GM21390 (cell line): ENCODE data around the gene PCSK4.

ENCODE experiments used
- ATAC-seq: cut with Tn5 transposase; IDR thresholded peaks from one replicate; pipeline ENCODE4 v1.9.1; 2021; ENCODE audit not compliant: unreplicated experiment

PCSK4 gene

DNA sequence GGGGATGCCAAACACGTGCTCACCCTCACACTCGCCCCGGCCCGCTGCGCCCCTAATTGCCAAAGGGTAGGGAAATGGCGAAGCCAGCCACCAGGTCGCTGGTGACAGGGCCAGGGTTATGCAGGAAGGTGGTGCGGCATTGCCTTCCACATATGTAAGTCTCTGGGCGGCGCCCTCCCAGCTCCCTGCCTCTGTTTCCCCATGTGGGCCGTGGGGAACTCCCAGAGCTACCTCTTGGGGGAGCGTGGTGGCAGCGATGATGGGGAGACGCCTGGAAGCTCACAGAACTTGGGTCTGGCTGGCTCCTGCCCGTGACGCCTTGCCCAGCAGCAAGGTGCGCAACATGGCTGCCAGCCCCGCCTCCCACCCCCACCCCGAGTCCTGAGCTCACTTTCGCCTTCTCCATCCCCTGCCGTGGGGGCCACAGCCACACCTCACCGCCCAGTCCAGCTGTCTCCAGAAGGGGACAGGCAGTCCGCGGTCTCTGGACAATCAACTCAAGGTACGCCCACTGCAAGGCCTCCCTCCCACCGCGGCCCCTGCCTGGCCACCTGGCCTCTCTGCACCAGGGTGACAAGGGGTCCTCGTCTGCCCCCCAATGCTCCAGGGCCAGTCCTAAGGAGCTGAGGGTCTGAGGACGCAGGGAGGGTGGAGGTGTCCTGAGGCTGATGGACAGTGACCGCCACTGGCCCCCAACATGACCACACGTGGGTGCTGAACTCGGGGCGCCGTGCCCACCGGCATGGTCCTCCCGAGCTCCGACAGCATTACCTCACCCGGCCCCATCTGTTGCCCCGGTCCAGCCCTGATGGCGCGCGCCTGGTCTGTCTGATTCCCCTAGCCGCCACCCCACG lies 17.7 kb downstream of the PCSK4 start:
- no peak for ATAC-seq

DNA sequence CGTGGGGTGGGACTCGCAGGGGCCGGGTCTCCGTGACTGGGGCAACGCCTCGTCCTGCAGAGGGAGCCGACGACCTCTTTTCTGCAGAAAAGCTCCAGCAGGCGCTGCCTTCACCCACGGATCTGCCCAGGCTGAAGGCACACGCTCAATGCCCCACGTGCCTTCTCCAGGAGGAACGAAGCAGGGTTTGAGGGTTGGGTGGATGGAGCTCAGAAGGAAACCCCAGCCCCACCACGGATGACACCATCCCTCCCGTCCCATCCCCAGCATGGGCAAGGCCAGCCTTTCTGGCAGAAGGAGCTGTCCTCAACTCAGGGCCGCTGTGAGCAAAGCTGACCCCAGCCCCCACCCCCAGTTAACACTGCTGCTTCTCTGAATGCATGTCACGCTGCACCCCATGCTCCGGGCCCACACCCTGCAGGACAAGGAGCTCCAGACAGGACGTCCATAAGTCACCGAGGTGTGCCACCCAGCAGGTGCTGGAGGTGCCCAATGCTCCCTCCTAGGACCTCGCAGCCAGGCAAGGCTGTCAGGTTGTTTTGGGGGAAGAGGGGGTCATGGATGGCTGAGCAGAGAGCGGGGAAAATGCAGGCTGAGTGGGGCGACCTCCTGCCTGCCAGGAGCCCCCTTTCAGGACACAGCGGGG lies 18.5 kb downstream of the PCSK4 start:
- no peak for ATAC-seq

DNA sequence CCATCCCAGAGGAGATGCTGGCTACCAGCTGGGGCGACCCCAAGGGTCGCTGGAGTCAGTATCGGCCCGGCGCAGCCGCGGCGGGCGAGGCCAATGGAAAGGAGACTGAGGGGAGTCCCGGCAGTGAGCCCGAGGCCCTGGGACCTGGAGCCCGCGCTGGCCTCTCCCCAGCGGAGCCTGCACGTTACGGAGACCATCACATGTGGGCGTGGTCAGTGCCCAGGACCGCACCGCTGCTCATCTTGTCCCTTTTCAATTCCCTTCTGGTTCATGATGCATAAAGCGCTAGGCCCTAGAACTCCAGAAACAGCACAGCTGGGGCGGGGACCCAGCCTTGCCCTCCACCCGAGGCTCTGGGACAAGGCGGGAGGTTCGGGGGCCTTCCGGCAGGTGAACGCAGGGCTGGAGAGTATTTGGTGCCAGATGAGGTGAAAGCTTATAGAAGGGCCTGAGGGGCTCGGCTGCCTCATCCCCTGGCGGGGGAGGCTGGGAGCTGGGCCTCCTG lies 19.1 kb downstream of the PCSK4 start:
- no peak for ATAC-seq

DNA sequence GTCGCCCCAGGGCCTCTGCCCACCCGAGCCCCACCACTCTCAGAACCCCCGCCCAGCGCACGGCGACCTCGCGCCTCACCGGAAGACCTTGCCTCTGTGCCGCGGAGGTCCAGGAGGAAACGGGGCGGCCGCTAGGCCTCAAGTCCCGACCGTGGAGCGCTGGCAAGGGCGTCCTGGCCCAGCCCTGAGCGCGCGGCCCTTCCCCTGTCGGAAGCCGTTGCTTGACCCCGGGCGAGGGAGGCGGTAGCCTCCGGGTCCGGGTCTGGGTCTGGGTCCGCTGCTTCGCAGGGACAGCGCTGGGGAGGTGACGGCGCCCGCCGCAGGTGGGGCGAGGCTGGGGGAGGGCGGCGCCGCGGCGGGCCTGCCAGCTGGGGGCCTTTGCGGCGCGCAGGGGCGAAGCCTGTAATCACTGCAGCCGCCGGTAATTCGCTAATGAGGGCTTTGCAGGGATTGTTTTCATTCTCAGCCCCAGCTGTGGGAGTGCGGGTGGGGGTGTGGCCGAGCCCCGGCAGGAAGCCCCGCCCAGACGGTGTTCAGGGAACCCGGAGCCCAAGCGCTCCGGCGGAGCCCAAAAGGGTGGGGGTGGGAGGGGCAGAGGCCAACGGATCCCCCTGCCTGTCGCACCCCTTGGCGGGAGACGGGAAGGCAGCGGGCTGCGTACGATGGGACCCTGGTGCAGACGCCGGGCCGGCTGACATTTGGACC lies 19.7 kb downstream of the PCSK4 start:
- ATAC-seq: no peak

DNA sequence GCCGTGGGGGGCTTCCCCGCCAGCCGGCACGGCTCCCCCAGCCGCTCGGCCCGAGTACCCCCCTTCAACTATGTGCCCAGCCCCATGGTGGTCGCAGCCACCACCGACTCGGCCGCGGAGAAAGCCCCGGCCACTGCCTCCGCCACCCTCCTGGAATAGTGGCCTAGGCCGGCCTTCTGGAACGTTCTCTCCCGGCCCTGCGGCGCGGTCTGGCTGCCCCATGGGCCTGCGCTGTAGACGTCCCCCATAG lies 20.2 kb downstream of the PCSK4 start:
- ATAC-seq: no peak

DNA sequence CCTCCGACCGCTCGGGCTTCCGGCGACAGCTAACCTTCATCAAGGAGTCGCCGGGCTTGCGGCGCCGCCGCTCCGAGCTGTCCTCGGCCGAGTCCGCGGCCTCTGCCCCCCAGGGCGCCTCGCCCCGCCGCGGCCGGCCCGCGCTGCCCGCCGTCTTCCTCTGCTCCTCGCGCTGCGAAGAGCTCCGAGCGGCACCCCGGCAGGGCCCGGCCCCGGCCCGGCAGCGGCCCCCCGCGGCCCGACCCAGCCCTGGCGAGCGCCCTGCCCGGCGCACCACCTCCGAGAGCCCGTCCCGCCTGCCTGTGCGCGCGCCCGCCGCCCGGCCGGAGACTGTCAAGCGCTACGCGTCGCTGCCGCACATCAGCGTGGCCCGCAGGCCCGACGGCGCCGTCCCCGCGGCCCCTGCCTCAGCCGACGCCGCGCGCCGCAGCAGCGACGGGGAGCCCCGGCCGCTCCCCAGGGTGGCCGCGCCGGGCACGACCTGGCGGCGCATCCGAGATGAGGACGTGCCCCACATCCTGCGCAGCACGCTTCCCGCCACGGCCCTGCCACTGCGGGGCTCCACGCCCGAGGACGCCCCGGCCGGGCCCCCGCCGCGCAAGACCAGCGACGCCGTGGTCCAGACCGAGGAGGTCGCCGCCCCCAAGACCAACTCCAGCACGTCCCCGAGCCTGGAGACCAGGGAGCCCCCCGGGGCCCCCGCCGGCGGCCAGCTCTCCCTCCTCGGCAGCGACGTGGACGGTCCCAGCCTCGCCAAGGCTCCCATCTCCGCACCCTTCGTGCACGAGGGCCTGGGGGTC lies 20.7 kb downstream of the PCSK4 start:
- no peak for ATAC-seq

DNA sequence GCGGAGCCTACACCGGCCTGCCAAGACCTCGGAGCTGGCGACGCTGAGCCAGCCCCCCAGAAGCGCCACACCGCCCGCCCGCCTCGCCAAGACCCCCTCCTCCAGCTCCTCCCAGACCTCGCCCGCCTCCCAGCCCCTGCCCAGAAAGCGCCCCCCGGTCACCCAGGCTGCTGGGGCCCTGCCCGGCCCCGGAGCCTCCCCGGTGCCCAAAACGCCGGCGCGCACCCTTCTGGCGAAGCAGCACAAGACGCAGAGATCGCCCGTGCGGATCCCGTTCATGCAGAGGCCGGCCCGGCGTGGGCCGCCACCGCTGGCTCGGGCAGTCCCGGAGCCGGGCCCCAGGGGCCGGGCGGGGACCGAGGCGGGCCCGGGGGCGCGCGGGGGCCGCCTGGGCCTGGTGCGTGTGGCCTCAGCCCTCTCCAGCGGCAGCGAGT lies 21.3 kb downstream of the PCSK4 start:
- no peak for ATAC-seq

DNA sequence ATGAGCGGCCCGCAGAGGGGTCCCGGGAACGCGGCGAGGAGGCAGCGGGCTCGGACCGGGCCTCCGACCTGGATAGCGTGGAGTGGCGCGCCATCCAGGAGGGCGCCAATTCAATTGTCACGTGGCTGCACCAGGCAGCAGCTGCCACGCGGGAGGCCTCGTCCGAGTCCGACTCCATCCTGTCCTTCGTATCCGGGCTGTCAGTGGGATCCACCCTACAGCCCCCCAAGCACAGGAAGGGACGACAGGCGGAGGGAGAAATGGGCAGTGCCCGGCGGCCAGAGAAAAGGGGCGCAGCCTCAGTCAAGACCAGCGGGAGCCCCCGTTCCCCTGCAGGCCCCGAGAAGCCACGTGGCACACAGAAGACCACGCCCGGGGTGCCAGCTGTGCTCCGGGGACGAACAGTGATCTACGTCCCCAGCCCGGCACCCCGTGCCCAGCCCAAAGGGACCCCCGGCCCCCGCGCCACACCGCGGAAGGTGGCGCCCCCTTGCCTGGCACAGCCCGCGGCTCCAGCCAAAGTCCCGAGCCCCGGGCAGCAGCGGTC lies 21.8 kb downstream of the PCSK4 start:
- ATAC-seq: no peak

DNA sequence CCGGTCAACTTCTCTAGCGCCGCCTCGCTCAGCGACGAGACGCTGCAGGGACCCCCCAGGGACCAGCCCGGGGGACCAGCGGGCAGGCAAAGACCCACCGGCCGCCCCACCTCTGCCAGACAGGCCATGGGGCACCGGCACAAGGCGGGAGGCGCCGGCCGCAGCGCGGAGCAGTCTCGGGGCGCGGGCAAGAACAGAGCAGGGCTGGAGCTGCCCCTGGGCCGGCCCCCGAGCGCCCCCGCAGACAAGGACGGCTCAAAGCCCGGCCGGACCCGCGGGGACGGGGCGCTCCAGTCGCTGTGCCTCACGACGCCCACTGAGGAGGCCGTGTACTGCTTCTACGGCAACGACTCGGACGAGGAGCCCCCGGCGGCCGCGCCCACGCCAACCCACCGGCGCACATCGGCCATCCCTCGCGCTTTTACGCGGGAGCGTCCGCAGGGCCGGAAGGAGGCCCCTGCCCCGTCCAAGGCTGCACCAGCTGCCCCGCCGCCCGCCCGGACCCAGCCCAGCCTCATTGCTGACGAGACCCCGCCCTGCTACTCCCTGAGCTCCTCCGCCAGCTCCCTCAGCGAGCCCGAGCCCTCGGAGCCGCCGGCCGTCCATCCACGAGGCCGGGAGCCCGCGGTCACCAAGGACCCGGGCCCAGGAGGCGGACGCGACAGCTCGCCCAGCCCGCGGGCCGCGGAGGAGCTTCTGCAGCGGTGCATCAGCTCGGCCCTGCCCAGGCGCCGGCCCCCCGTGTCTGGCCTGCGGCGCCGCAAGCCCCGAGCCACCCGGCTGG lies 22.5 kb downstream of the PCSK4 start:
- ATAC-seq: no peak

DNA sequence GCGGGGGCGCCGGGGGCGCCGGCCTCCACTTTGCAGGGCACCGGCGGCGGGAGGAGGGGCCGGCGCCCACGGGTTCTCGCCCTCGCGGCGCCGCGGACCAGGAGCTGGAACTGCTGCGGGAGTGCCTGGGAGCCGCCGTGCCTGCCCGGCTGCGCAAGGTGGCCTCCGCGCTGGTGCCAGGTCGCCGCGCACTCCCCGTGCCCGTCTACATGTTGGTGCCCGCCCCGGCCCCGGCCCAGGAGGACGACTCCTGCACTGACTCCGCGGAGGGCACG lies 23.0 kb downstream of the PCSK4 start:
- no peak for ATAC-seq

DNA sequence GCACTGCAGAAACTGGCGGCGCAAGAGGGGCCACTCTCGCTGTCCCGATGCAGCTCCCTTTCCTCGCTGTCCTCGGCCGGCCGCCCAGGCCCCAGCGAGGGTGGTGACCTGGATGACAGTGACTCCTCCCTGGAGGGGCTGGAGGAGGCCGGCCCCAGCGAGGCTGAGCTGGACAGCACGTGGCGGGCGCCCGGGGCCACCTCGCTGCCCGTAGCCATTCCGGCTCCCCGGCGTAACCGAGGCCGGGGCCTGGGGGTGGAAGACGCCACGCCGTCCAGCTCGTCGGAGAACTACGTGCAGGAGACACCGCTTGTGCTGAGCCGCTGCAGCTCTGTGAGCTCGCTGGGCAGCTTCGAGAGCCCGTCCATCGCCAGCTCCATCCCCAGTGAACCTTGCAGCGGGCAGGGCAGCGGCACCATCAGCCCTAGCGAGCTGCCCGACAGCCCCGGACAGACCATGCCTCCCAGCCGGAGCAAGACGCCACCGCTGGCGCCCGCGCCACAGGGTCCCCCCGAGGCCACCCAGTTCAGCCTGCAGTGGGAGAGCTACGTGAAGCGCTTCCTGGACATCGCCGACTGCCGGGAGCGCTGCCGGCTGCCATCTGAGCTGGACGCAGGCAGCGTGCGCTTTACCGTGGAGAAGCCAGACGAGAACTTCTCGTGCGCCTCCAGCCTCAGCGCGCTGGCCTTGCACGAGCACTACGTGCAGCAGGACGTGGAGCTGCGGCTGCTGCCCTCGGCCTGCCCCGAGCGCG lies 23.5 kb downstream of the PCSK4 start:
- ATAC-seq: no peak

DNA sequence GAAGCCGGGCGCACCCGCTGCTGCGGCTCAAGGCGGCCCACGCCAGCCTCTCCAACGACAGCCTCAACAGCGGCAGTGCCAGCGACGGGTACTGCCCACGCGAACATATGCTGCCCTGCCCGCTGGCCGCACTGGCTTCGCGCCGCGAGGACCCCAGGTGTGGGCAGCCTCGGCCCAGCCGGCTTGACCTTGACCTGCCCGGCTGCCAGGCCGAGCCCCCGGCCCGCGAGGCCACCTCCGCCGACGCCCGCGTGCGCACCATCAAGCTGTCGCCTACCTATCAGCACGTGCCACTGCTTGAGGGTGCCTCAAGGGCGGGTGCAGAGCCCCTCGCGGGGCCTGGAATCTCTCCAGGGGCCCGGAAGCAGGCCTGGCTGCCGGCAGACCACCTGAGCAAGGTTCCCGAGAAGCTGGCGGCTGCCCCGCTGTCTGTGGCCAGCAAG lies 24.1 kb downstream of the PCSK4 start:
- no peak for ATAC-seq

DNA sequence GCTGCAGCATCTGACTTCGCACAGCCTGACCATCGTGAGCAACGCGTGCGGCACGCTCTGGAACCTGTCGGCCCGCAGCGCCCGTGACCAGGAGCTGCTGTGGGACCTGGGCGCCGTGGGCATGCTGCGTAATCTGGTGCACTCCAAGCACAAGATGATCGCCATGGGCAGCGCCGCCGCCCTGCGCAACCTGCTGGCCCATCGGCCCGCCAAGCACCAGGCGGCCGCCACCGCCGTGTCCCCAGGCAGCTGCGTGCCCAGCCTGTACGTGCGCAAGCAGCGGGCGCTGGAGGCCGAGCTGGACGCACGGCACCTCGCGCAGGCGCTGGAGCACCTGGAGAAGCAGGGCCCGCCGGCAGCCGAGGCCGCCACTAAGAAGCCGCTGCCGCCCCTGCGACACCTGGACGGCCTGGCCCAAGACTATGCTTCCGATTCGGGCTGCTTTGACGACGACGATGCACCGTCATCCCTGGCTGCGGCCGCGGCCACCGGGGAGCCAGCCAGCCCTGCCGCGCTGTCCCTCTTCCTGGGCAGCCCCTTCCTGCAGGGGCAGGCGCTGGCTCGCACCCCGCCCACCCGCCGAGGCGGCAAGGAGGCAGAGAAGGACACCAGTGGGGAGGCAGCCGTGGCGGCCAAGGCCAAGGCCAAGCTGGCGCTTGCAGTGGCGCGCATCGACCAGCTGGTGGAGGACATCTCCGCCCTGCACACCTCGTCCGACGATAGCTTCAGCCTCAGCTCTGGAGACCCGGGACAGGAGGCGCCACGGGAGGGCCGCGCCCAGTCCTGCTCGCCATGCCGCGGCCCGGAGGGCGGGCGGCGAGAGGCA lies 24.7 kb downstream of the PCSK4 start:
- ATAC-seq: no peak

DNA sequence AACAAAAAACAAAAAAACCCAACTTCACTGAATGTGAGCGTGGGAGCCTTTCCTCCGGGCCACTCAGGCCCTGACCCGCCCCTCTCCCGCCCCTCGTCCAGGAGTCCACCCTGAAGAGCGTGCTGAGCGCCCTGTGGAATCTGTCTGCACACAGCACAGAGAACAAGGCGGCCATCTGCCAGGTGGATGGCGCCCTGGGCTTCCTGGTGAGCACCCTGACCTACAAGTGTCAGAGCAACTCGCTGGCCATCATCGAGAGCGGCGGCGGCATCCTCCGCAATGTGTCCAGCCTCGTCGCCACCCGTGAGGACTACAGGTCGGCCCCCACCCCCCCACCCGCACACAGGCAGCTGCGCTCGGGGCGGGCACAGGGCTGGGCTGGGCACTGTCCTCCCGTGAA lies 28.3 kb downstream of the PCSK4 start:
- ATAC-seq: no peak

DNA sequence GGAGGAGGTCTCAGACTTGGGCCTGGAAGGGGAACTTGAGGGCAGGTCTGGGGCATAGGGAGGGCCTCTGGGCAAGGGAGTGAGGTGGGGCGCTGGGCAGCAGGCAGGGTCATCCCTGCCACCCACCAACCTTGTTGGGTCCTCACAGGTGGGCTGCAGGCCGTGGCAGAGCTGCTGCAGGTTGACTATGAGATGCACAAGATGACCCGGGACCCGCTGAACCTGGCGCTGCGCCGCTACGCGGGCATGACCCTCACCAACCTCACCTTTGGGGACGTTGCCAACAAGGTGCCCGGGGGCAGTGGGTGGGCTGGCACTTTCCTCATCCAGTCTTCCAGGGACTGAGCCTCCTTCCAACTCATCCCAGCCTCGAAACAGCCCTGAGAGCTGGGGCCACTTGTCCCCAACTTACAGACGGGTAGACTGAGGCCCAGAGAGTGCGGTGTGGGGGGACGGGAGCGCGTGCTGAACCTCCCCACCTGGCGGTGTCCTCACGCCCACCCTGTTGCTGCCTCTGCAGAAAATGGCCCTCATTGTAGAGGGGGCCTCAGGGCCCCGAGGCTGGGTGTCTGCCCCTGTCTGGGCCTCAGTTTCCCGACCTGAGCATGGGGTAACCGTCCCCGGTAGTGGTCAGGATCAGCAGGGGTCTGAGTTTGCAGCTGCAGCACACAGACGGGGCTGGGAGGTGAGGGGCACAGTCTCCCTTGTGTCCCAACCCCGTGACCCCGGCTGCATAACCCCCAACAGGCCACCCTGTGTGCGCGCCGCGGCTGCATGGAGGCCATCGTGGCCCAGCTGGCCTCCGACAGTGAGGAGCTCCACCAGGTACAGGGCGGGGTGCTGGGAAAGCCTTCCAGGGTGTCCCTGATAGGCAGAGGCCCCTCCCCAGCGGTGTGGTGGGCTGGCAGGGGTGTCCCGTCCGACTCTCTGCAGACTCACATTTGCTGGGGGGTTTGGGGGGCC lies 29.8 kb downstream of the PCSK4 start:
- ATAC-seq: no peak

DNA sequence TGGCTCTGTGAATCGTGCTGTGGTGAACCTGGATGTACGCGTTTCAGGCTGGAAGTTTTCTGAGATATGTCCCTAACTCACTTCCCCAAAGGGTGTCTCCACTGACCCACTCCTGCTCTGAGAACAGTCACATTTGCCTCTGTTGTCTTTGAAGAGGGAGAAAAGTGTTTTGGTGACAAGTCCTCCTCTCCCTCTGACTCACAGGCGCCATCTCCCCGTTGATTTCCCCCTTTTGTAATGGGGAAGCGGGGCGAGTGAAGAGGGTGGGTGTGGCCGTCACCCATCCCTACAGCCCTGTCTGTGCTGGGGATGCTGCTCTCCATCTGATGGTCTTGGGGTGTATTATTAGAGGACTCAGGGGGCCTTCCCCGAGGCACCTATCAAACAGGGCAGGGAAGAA lies 30.7 kb downstream of the PCSK4 start:
- no peak for ATAC-seq

DNA sequence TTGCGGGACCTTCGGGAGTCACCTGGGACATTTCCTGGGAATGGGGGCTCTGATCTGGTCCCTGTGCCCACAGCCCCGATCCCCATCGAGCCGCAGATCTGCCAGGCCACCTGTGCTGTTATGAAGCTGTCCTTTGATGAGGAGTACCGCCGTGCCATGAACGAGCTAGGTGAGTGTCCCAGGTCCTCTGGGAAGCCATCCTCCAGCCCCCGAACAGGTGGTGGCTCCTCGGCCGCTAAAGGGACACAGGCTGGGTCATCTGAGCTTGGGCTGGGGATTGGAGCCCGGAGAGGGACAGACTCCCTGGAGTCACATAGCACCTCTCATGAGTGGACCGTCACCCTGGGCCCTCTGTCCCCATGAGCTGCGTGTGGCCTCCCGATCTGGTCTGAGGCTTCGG lies 32.3 kb downstream of the PCSK4 start:
- ATAC-seq: no peak
